Left lung (tissue), 10 donors: Measurements from ENCODE around the gene TIMM23B. TPM values are rescaled to one million over a fixed set of nuclear protein-coding genes. Genes with fewer than 3 reads are reported as not detected.
"Not testable (repeated sequence)": the region's sequence is repeated elsewhere in the genome, so short reads cannot be mapped to it uniquely, and the experiment has no call there.

ENCODE experiments used
- ATAC-seq: fragments of 200-7000 bp; cut with Tn5 transposase; one replicate; pipeline ENCODE4 v1.9.1; 2020; ENCODE audit warnings: moderate library complexity
- DNase-seq, 4 donors: peaks; one replicate each; pipeline ENCODE4 v3.0.0-alpha.2; 2013 to 2020
- H3K27ac ChIP-seq, 2 donors: fragments of 200-600 bp; sonication (generic) in 1 of 2; one replicate each; pipeline versions ENCODE4 v1.5.0 to v1.8.0; 2020 to 2021
- H3K27me3 ChIP-seq, 2 donors: fragments of 200-600 bp; sonication (generic) in 1 of 2; one replicate each; pipeline versions ENCODE4 v1.5.0 to v1.8.0; 2020 to 2021
- H3K36me3 ChIP-seq, 2 donors: fragments of 200-600 bp; sonication (generic) in 1 of 2; one replicate each; pipeline versions ENCODE4 v1.5.0 to v1.8.0; 2020 to 2021
- H3K4me1 ChIP-seq, 2 donors: fragments of 200-600 bp; one replicate each; pipeline ENCODE4 v1.8.0; 2021
- H3K4me3 ChIP-seq, 2 donors: fragments of 200-600 bp; sonication (generic) in 1 of 2; one replicate each; pipeline versions ENCODE4 v1.5.0 to v1.8.0; 2020 to 2021; ENCODE audit warnings: mild to moderate bottlenecking in 1 of 2
- H3K9me3 ChIP-seq, 2 donors: fragments of 200-600 bp; sonication (generic) in 1 of 2; one replicate each; pipeline versions ENCODE4 v1.5.0 to v1.8.0; 2020 to 2021
- intact Hi-C, 2 donors: fragments of 100-400 bp; cut with DNase I; formaldehyde crosslinking; loops; one replicate each; pipeline versions ENCODE4 v1.11.2 to v1.14.2; 2022
- polyA plus RNA-seq, 6 donors: library from polyadenylated mRNA; unstranded; fragments of 120-200 nt; gene quantifications; one replicate each; pipeline ENCODE4 v1.2.1, GENCODE V29; 2013; ENCODE audit not compliant: insufficient read length in 6 of 6
- total RNA-seq, 2 donors: library from RNA; stranded (reverse); fragmentation: NEBNext Ultra II Directional; extraction: Animal tissue kit (Norgen Biotek cat#: 25700); gene quantifications; one replicate each; pipeline ENCODE4 v1.2.1, GENCODE V29; 2021
- TF ChIP-seq, protein P1 (sequence below), 2 donors: fragments of 200-600 bp; sonication (generic) in 1 of 2; IDR thresholded peaks; one replicate each; pipeline versions ENCODE4 v1.5.0 to v1.8.0; 2021; ENCODE audit warnings: antibody characterized with exemption in 2 of 2
- donor health status: DM: no; HTN: yes; CAD: no.
- donor health status: DM: no; HTN: no; CAD: no.

TIMM23B gene
- total and polyA plus RNA-seq, 8 donors, result 9.6 to 20.5 (median 18.2) TPM

GRCh38 chr10:49995321-49995720, 53.5 kb downstream of the TIMM23B start:
- H3K9me3 ChIP-seq, H3K27ac ChIP-seq, H3K4me1 ChIP-seq, intact Hi-C loops, DNase-seq, H3K4me3 ChIP-seq, ATAC-seq, H3K27me3 ChIP-seq: not testable (repeated sequence)
- peaks cover 0 to 11% of the 10 kb centered on the region in 2 donors for H3K36me3 ChIP-seq

DNA sequence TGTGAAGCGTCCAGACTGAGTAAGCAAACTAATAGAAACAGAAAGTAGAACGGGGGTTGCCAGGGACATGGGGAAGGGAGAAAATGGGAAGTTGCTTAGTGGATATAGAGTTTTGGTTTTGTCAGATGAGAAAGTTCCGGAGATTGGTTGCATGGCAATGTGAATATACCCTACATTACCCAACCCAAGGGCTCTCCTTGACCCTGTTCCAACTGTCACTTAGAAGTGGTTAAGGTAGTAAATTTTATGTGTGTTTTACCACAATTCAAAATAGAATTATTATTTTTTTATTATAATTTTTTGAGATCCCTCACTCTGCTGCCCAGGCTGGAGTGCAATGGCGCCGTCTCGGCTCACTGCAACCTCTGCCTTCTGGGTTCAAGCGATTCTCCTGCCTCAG, 72.2 kb downstream of the TIMM23B start:
- ATAC-seq, intact Hi-C loops, DNase-seq, H3K4me3 ChIP-seq, H3K4me1 ChIP-seq, H3K27ac ChIP-seq, H3K27me3 ChIP-seq, H3K9me3 ChIP-seq: not testable (repeated sequence)
- H3K36me3 ChIP-seq, result peaks cover 0 to 12% of the 10 kb centered on the region in 2 donors

- DNase-seq, ATAC-seq, intact Hi-C loops, H3K36me3 ChIP-seq, H3K27ac ChIP-seq, H3K4me3 ChIP-seq, H3K4me1 ChIP-seq, H3K27me3 ChIP-seq, H3K9me3 ChIP-seq: not testable (repeated sequence)
Measured at GRCh38 chr10:50015596-50016220, 73.9 kb downstream of the TIMM23B start.

GRCh38 chr10:50016926-50017325, 75.1 kb downstream of the TIMM23B start:
- DNase-seq, H3K27me3 ChIP-seq, H3K4me1 ChIP-seq, H3K4me3 ChIP-seq, intact Hi-C loops, H3K36me3 ChIP-seq, ATAC-seq, H3K9me3 ChIP-seq, H3K27ac ChIP-seq: not testable (repeated sequence)

DNA sequence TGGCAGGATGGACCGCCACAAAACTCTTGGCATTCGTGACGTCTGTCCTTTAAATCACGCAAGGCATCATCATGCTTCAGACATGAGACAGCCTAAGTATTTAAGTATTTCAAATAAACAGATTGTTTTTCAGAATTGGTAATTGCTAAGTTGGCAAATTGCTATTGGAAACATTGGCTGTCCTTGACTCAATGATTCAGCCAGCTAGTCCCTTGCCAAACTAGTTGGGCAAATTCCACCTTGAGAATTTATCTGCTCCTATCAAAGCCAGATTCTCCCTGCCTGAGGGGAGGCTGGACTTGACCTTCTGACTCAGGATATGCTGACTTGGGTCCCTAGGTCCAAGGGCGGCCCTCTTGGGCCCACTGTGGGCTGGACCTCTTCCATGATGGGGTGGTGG, 75.8 kb downstream of the TIMM23B start:
- H3K4me1 ChIP-seq, ATAC-seq, DNase-seq, H3K27ac ChIP-seq, intact Hi-C loops, H3K9me3 ChIP-seq, H3K4me3 ChIP-seq, H3K27me3 ChIP-seq, H3K36me3 ChIP-seq: not testable (repeated sequence)

DNA sequence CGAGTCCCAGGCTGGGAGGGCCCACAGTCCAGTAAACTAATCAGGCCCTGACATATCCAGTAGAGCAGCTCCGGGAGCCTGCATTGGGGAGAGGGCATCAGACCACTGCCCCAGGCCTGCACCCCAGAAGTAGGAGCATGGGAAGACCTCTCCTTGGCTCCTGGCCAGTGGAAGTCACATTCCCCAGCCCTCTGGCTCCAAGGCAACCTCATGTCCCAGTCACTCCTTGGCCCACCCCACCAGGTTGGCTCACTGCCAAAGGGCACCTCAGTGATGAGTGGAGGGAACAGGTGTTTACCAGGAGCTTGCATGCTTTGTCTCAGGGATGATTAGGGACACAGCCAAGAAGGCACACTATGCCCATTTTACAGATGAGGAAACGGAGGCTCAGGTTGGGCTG, 77.4 kb downstream of the TIMM23B start:
- H3K27me3 ChIP-seq, DNase-seq, H3K4me1 ChIP-seq, H3K27ac ChIP-seq, ATAC-seq, intact Hi-C loops, H3K9me3 ChIP-seq, H3K36me3 ChIP-seq, H3K4me3 ChIP-seq: not testable (repeated sequence)

- H3K27me3 ChIP-seq, result peaks cover 0 to 16% of the 10 kb centered on the region in 2 donors
- intact Hi-C loops, H3K4me3 ChIP-seq, DNase-seq, ATAC-seq, H3K4me1 ChIP-seq, H3K36me3 ChIP-seq, H3K9me3 ChIP-seq, H3K27ac ChIP-seq: not testable (repeated sequence)
Measured at GRCh38 chr10:50020451-50021024, 78.7 kb downstream of the TIMM23B start.

GRCh38 chr10:50021646-50022045, 79.8 kb downstream of the TIMM23B start:
- H3K36me3 ChIP-seq, result no peaks in the 10 kb centered on the region
- TF ChIP-seq, protein P1, sequence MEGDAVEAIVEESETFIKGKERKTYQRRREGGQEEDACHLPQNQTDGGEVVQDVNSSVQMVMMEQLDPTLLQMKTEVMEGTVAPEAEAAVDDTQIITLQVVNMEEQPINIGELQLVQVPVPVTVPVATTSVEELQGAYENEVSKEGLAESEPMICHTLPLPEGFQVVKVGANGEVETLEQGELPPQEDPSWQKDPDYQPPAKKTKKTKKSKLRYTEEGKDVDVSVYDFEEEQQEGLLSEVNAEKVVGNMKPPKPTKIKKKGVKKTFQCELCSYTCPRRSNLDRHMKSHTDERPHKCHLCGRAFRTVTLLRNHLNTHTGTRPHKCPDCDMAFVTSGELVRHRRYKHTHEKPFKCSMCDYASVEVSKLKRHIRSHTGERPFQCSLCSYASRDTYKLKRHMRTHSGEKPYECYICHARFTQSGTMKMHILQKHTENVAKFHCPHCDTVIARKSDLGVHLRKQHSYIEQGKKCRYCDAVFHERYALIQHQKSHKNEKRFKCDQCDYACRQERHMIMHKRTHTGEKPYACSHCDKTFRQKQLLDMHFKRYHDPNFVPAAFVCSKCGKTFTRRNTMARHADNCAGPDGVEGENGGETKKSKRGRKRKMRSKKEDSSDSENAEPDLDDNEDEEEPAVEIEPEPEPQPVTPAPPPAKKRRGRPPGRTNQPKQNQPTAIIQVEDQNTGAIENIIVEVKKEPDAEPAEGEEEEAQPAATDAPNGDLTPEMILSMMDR (IDR thresholded peaks at IDR 0.05), result no peak
- H3K9me3 ChIP-seq, result no peaks in the 10 kb centered on the region
- ATAC-seq (no peak), DNase-seq (no peak)
- H3K27me3 ChIP-seq, result peaks cover 0 to 27% of the 10 kb centered on the region in 2 donors
- H3K4me1 ChIP-seq, result no peaks in the 10 kb centered on the region
- no peak overlapping the region for H3K27ac ChIP-seq
- intact Hi-C loops, result no loop called here
- H3K4me3 ChIP-seq, result no peak overlapping the region

Other genes starting within 250 kb of the TIMM23B start
- gene OGDHL, start 179.7 kb upstream of the TIMM23B start, total RNA-seq, result under 1 TPM; 0.39 to 0.58 TPM
- 1 to 10 TPM in 1 of 6 donors, under 1 TPM in 5; 0.81 to 1.1 (median 0.89) TPM for gene OGDHL, start 179.7 kb upstream of the TIMM23B start, polyA plus RNA-seq
- 10 to 100 TPM; 21.5 to 23.6 TPM for gene PARG, start within 50 bp of the TIMM23B start, total RNA-seq
- gene PARG, start within 50 bp of the TIMM23B start, polyA plus RNA-seq, result 10 to 100 TPM; 27.8 to 34.4 (median 31.1) TPM
- gene AGAP6, start 46.4 kb downstream of the TIMM23B start, total RNA-seq, result 10 to 100 TPM in 1 of 2 donors, 1 to 10 TPM in 1; 6.0 to 12.9 TPM
- 10 to 100 TPM; 25.1 to 38.6 (median 29.0) TPM for gene AGAP6, start 46.4 kb downstream of the TIMM23B start, polyA plus RNA-seq
- gene WASHC2A, start 125.9 kb downstream of the TIMM23B start, total RNA-seq, result 10 to 100 TPM; 49.1 to 54.2 TPM
- gene WASHC2A, start 125.9 kb downstream of the TIMM23B start, polyA plus RNA-seq, result 10 to 100 TPM; 54.5 to 71.0 (median 60.8) TPM